Loucy (cell line): ENCODE measurements around the gene CPNE6.

Source experiments
- H2AFZ ChIP-seq: fragments of 200-600 bp; sonication (generic); 2 replicates; pipeline ENCODE4 v1.6.0; 2016; ENCODE audit warnings: antibody characterized with exemption, mild to moderate bottlenecking, low read length, moderate library complexity
- H3F3A ChIP-seq: fragments of 200-600 bp; 2 replicates; pipeline ENCODE4 v1.6.0; 2016; ENCODE audit warnings: antibody characterized with exemption, low read depth, mild to moderate bottlenecking
- H3K27me3 ChIP-seq: fragments of 200-600 bp; sonication (generic); 2 replicates; pipeline ENCODE4 v1.6.1; 2014; ENCODE audit warnings: low read length, mild to moderate bottlenecking; ENCODE audit not compliant: insufficient read depth, poor library complexity, severe bottlenecking
- H3K36me3 ChIP-seq: fragments of 200-600 bp; sonication (generic); 2 replicates; pipeline ENCODE4 v1.6.1; 2016; ENCODE audit warnings: low read length; ENCODE audit not compliant: insufficient read depth
- H3K4me1 ChIP-seq: fragments of 200-600 bp; sonication (generic); 2 replicates; pipeline ENCODE4 v1.5.1; 2014; ENCODE audit warnings: low read length, mild to moderate bottlenecking; ENCODE audit not compliant: insufficient read depth, poor library complexity, severe bottlenecking
- H3K4me2 ChIP-seq: fragments of 200-600 bp; sonication (generic); 2 replicates; pipeline ENCODE4 v1.6.0; 2014; ENCODE audit warnings: antibody characterized with exemption, low read length, low read depth, mild to moderate bottlenecking; ENCODE audit not compliant: poor library complexity, severe bottlenecking
- H3K4me3 ChIP-seq: fragments of 200-600 bp; sonication (generic); 2 replicates; pipeline ENCODE4 v1.5.1; 2014; ENCODE audit warnings: low read length, mild to moderate bottlenecking, mixed read lengths; ENCODE audit not compliant: poor library complexity, severe bottlenecking
- H3K79me2 ChIP-seq: fragments of 200-600 bp; sonication (generic); 2 replicates; pipeline ENCODE4 v1.6.1; 2014; ENCODE audit warnings: low read length; ENCODE audit not compliant: insufficient read depth
- H3K9ac ChIP-seq: fragments of 200-600 bp; sonication (generic); 2 replicates; pipeline ENCODE4 v1.6.0; 2014; ENCODE audit warnings: mild to moderate bottlenecking, low read depth, low read length, moderate library complexity; ENCODE audit not compliant: poor library complexity, severe bottlenecking
- H3K9me2 ChIP-seq: fragments of 200-600 bp; sonication (generic); replicated peaks from 2 replicates; pipeline ENCODE4 v1.6.1; 2016; ENCODE audit warnings: low read depth, low read length, mixed read lengths
- H3K9me3 ChIP-seq: fragments of 200-600 bp; sonication (generic); 2 replicates; pipeline ENCODE4 v1.6.1; 2014; ENCODE audit warnings: mild to moderate bottlenecking, antibody characterized with exemption, low read length, low read depth; ENCODE audit not compliant: insufficient read depth
- H4K20me1 ChIP-seq: fragments of 200-600 bp; sonication (generic); 2 replicates; pipeline ENCODE4 v1.6.0; 2014; ENCODE audit warnings: antibody characterized with exemption, low read length, mild to moderate bottlenecking; ENCODE audit not compliant: insufficient read depth, poor library complexity, severe bottlenecking
- CTCF ChIP-seq: fragments of 200-600 bp; sonication (generic); conservative IDR thresholded peaks from 2 replicates; pipeline ENCODE4 v1.5.1; 2014; ENCODE audit warnings: mild to moderate bottlenecking, antibody characterized with exemption, low read length
- EZH2phosphoT487 ChIP-seq: fragments of 200-600 bp; IDR thresholded peaks from 2 replicates; pipeline ENCODE4 v1.6.1; 2018; ENCODE audit warnings: antibody characterized with exemption, mild to moderate bottlenecking, moderate library complexity, borderline replicate concordance

Gene CPNE6

DNA sequence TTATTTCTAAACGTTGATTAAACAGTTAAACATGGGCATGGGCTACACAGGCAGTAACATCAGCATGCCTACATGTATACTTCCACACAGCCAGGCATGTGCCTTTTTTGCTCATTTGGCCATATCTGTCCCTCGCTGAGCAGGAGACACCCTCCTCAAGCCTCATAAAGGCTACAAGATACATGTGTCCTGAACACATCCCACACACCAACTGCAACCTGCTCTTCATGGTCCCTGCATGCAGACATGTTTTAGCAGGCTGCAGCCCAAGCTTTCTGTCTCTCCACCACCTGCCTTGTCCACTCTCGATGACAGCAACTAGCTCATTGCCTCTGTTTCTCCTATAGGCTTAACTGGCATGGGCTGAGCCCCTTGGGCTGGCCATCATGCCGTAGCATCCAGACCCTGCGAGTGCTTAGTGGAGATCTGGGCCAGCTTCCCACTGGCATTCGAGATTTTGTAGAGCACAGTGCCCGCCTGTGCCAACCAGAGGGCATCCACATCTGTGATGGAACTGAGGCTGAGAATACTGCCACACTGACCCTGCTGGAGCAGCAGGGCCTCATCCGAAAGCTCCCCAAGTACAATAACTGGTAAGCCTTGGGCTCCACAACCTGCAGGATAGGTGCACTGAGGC, 25.3 kb downstream of the CPNE6 start:
- Histone ChIP-seq H2AFZ (no peak overlapping the region), H3K9ac (no peak overlapping the region), H3K4me2 (peak overlapping the region; percentile 90), H4K20me1 (no peaks in the 10 kb centered on the region), H3K79me2 (peaks cover 33% of the 10 kb centered on the region), H3K4me1 (peaks cover 26% of the 10 kb centered on the region), H3K4me3 (no peak overlapping the region), H3F3A (no peaks in the 10 kb centered on the region; the same call in 1 of the 2 replicates), H3K36me3 (no peaks in the 10 kb centered on the region; the same call in 1 of the 2 replicates), H3K9me3 (no peaks in the 10 kb centered on the region), H3K9me2 (no peaks in the 10 kb centered on the region), H3K27me3 (no peaks in the 10 kb centered on the region)
- no peak for TF ChIP-seq CTCF
- no peak for TF ChIP-seq EZH2phosphoT487

DNA sequence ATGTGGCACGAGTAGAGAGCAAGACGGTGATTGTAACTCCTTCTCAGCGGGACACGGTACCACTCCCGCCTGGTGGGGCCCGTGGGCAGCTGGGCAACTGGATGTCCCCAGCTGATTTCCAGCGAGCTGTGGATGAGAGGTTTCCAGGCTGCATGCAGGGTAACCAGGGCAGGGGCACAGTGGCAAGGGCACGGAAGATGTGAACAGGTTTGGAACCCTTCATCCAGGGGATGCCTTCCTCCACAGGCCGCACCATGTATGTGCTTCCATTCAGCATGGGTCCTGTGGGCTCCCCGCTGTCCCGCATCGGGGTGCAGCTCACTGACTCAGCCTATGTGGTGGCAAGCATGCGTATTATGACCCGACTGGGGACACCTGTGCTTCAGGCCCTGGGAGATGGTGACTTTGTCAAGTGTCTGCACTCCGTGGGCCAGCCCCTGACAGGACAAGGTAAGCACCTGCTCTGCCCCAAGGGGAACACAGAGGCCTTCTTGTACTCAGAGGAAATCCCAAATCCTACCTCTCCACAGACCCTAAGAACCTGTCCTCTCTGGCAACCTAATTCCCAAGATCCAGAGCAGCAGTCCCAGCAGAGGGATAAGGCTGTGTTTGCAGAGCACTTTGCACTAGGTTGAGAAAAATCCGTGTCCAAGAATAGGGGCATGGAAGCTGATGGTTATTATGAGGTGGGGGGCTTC, 27.0 kb downstream of the CPNE6 start:
- H3K79me2 ChIP-seq: peaks cover 25% of the 10 kb centered on the region
- no peaks in the 10 kb centered on the region for H3K9me2 ChIP-seq
- no peak overlapping the region for H3K9ac ChIP-seq
- H3F3A ChIP-seq: no peaks in the 10 kb centered on the region; the same call in 1 of the 2 replicates
- H3K4me1 ChIP-seq: peaks cover 14% of the 10 kb centered on the region
- H3K27me3 ChIP-seq: no peaks in the 10 kb centered on the region
- no peaks in the 10 kb centered on the region for H3K9me3 ChIP-seq
- no peak for TF ChIP-seq CTCF
- H3K4me2 ChIP-seq: no peak overlapping the region
- H2AFZ ChIP-seq: no peak overlapping the region
- no peak overlapping the region for H3K4me3 ChIP-seq
- no peaks in the 10 kb centered on the region; the same call in 1 of the 2 replicates for H3K36me3 ChIP-seq
- no peaks in the 10 kb centered on the region for H4K20me1 ChIP-seq

- Histone ChIP-seq H3K4me1 (peaks cover 10% of the 10 kb centered on the region), H3K4me3 (no peak overlapping the region), H3K36me3 (no peaks in the 10 kb centered on the region; the same call in 1 of the 2 replicates), H2AFZ (no peak overlapping the region), H3K9ac (no peak overlapping the region), H3F3A (no peaks in the 10 kb centered on the region; the same call in 1 of the 2 replicates), H3K27me3 (no peaks in the 10 kb centered on the region), H3K79me2 (peaks cover 24% of the 10 kb centered on the region), H4K20me1 (no peaks in the 10 kb centered on the region), H3K9me2 (no peaks in the 10 kb centered on the region), H3K4me2 (no peak overlapping the region), H3K9me3 (no peaks in the 10 kb centered on the region)
- TF ChIP-seq EZH2phosphoT487 (no peak), CTCF (no peak)
These were observed 27.8 kb downstream of the CPNE6 start for GRCh38 chr14:24098927-24099813.
